Panc1 (cell line): ENCODE results near the gene TNRC6B. TPM values are rescaled to one million over a fixed set of nuclear protein-coding genes. Genes with fewer than 3 reads are reported as not detected.

ENCODE experiments used
- ATAC-seq: fragments of 200-7000 bp; cut with Tn5 transposase; 2 replicates; pipeline ENCODE4 v1.9.1; 2020; ENCODE audit warnings: mild to moderate bottlenecking, moderate library complexity
- Bru-seq: library from RNA; stranded (reverse); fragments of 400-500 nt; gene quantifications from one replicate; lab custom pipeline; 2021; lab: Mats Ljungman, UMichigan
- BruChase-seq, 2 experiments: library from RNA; stranded (reverse); fragments of 400-500 nt; gene quantifications; one replicate each; lab custom pipeline; 2021; lab: Mats Ljungman, UMichigan
- BruUV-seq: library from RNA; stranded (reverse); fragments of 400-500 nt; replicated peaks from 2 replicates; lab custom pipeline; 2021; lab: Mats Ljungman, UMichigan
- CTCF ChIA-PET: fragments of 300-600 bp; sonication (Branson Sonifier 250); formaldehyde crosslinking; loops from one replicate; lab custom pipeline; 2022; ENCODE audit warnings: antibody characterized with exemption; lab: Charles Lee
- POLR2A ChIA-PET: fragments of 300-600 bp; sonication (Branson Sonifier 250); formaldehyde crosslinking; loops from one replicate; lab custom pipeline; 2022; ENCODE audit warnings: antibody characterized with exemption; lab: Charles Lee
- DNase-seq: peaks from one replicate; pipeline ENCODE4 v3.0.0-alpha.2; 2010; ENCODE audit warnings: low read depth, low spot score
- H3K27ac ChIP-seq: 2 replicates; pipeline ENCODE4 v1.5.1; 2011; ENCODE audit warnings: mild to moderate bottlenecking, low read length, inconsistent platforms
- H3K27me3 ChIP-seq: fragments of 200-500 bp; sonication (Bioruptor generic); 2 replicates; pipeline ENCODE4 v1.6.0; 2014; ENCODE audit warnings: low read length, inconsistent platforms; ENCODE audit not compliant: control insufficient read depth, insufficient read depth
- H3K36me3 ChIP-seq: fragments of 200-500 bp; sonication (Bioruptor generic); 2 replicates; pipeline ENCODE4 v1.5.1; 2014; ENCODE audit warnings: inconsistent platforms, mild to moderate bottlenecking, low read length, moderate library complexity; ENCODE audit not compliant: control insufficient read depth, insufficient read depth
- H3K4me1 ChIP-seq: 2 replicates; pipeline ENCODE4 v1.5.1; 2011; ENCODE audit warnings: inconsistent platforms, mild to moderate bottlenecking, low read length, moderate library complexity; ENCODE audit not compliant: control insufficient read depth, insufficient read depth
- H3K4me3 ChIP-seq, 2 experiments: 2 replicates each; pipeline ENCODE4 v1.5.1; 2011 to 2012; ENCODE audit warnings: low read depth in 2 of 2, low read length in 2 of 2, mild to moderate bottlenecking in 2 of 2, inconsistent platforms in 1 of 2, moderate library complexity in 1 of 2
- H3K9me3 ChIP-seq: fragments of 200-500 bp; sonication (Bioruptor generic); 2 replicates; pipeline ENCODE4 v1.5.1; 2014; ENCODE audit warnings: low read depth, mild to moderate bottlenecking, inconsistent platforms, low read length, moderate library complexity; ENCODE audit not compliant: control insufficient read depth, insufficient read depth
- POLR2AphosphoS5 ChIP-seq: IDR thresholded peaks from 2 replicates; pipeline ENCODE4 v1.6.1; 2012; ENCODE audit warnings: mild to moderate bottlenecking, low read depth, low read length, moderate library complexity
- SIN3A ChIP-seq: IDR thresholded peaks from 2 replicates; pipeline ENCODE4 v1.6.1; 2012; ENCODE audit warnings: low read depth, mild to moderate bottlenecking, low read length, moderate library complexity, borderline replicate concordance; ENCODE audit not compliant: insufficient read depth
- TCF7L2 ChIP-seq: IDR thresholded peaks from 2 replicates; pipeline ENCODE4 v1.6.1; 2011; ENCODE audit warnings: mild to moderate bottlenecking, low read depth, low read length, inconsistent platforms
- in situ Hi-C: cut with HindIII; loops from 2 replicates; pipeline ENCODE4 v1.10.0; 2016; ENCODE audit warnings: low sequenced_read_pairs, low pct_unique_long_range_greater_than_20kb
- intact Hi-C: fragments of 100-400 bp; cut with micrococcal nuclease; formaldehyde crosslinking; loops from one replicate; pipeline ENCODE4 v1.10.0; 2022; ENCODE audit not compliant: unreplicated experiment
- long read RNA-seq: library from polyadenylated mRNA; unstranded; transcript quantifications from one replicate; pipeline ENCODE4 v2.0.0, GENCODE V29; 2021; ENCODE audit not compliant: unreplicated experiment
- polyA plus RNA-seq: library from polyadenylated mRNA; unstranded; fragments of >200 nt; gene quantifications from one replicate; pipeline ENCODE4 v1.2.1, GENCODE V29; 2012; ENCODE audit warnings: missing spikeins; ENCODE audit not compliant: insufficient read length
- total RNA-seq: library from RNA; stranded (reverse); gene quantifications from one replicate; pipeline ENCODE4 v1.2.1, GENCODE V29; 2021; ENCODE audit not compliant: unreplicated experiment
- TF ChIP-seq, protein P1 (sequence below): fragments of 450-650 bp; IDR thresholded peaks from 2 replicates; pipeline ENCODE4 v1.5.1; 2017; ENCODE audit warnings: mild to moderate bottlenecking
- TF ChIP-seq, protein P2 (sequence below), 2 experiments: IDR thresholded peaks; 2 replicates each; pipeline ENCODE4 v1.6.1; 2011 to 2012; ENCODE audit warnings: low read depth in 2 of 2, control low read depth in 1 of 2, low read length in 1 of 2, mild to moderate bottlenecking in 1 of 2, moderate library complexity in 1 of 2; ENCODE audit not compliant: insufficient read depth in 1 of 2

TNRC6B gene, protein sequence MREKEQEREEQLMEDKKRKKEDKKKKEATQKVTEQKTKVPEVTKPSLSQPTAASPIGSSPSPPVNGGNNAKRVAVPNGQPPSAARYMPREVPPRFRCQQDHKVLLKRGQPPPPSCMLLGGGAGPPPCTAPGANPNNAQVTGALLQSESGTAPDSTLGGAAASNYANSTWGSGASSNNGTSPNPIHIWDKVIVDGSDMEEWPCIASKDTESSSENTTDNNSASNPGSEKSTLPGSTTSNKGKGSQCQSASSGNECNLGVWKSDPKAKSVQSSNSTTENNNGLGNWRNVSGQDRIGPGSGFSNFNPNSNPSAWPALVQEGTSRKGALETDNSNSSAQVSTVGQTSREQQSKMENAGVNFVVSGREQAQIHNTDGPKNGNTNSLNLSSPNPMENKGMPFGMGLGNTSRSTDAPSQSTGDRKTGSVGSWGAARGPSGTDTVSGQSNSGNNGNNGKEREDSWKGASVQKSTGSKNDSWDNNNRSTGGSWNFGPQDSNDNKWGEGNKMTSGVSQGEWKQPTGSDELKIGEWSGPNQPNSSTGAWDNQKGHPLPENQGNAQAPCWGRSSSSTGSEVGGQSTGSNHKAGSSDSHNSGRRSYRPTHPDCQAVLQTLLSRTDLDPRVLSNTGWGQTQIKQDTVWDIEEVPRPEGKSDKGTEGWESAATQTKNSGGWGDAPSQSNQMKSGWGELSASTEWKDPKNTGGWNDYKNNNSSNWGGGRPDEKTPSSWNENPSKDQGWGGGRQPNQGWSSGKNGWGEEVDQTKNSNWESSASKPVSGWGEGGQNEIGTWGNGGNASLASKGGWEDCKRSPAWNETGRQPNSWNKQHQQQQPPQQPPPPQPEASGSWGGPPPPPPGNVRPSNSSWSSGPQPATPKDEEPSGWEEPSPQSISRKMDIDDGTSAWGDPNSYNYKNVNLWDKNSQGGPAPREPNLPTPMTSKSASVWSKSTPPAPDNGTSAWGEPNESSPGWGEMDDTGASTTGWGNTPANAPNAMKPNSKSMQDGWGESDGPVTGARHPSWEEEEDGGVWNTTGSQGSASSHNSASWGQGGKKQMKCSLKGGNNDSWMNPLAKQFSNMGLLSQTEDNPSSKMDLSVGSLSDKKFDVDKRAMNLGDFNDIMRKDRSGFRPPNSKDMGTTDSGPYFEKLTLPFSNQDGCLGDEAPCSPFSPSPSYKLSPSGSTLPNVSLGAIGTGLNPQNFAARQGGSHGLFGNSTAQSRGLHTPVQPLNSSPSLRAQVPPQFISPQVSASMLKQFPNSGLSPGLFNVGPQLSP (N-terminal part only)
- 30.7 TPM for total RNA-seq
- polyA plus RNA-seq, result 7.5 TPM
- Bru-seq, nascent RNA, result percentile 74 among the genes with signal in this experiment
- BruChase-seq, experiment 1, labeled RNA remaining after a 2-hour chase, result percentile 77 among the genes with signal in this experiment
- percentile 80 among the genes with signal in this experiment for BruChase-seq, experiment 2, labeled RNA remaining after a 6-hour chase
- long read RNA-seq, full-length matches to known transcripts, result 9 of 47 reads
- long read RNA-seq, partial matches to known transcripts, result 21 of 47 reads
- long read RNA-seq, other reads (novel, unspliced or antisense), result 17 of 47 reads

DNA sequence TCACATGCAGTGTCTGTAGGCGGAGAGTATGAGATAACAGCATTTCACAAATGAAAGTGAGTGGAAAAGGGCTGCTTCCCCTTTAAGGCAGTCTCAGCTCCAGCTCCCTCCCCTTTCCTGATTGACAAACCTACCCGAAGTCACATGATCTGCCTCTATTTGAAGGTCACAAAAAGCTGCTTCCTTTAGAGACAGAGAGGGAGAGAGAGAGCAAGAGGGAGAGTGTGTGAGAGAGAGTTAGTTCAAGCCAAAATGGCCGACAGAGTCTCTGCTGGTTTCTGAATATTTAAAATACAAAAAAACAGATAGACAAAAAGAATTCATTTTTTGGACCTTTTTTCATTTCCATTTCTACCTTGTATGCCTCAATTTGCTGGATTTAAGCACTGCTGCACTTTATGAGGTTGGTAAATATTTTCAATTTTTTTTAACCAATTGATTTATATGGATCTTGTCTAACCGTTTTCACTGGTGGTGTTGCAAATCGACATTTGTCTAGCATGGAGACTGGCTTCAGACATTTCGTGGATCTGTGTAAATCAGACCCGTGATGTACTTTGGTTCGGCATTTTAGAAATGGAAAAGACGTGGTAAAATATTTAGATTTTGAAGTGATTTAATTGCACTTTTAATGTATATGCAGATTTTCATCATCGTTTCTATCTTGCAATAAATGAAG, at the start of gene TNRC6B:
Gene TNRC6B (plus strand): TSS at position 188 of the 679 bp plus-strand sequence. CDS start 211 bp downstream, at position 399.
- peak within 1 kb of the TSS; percentile 90 for H3K4me3 ChIP-seq
- ATAC-seq (peak; percentile 94), DNase-seq (peak; percentile 83)
- TF ChIP-seq TCF7L2 (0 out of 2 replicates have a peak, but pooled peaks have one; percentile 28), POLR2AphosphoS5 (peak; percentile 98), SIN3A (peak; percentile 58; the same call in 1 of the 2 replicates)
- TF ChIP-seq, protein P1, sequence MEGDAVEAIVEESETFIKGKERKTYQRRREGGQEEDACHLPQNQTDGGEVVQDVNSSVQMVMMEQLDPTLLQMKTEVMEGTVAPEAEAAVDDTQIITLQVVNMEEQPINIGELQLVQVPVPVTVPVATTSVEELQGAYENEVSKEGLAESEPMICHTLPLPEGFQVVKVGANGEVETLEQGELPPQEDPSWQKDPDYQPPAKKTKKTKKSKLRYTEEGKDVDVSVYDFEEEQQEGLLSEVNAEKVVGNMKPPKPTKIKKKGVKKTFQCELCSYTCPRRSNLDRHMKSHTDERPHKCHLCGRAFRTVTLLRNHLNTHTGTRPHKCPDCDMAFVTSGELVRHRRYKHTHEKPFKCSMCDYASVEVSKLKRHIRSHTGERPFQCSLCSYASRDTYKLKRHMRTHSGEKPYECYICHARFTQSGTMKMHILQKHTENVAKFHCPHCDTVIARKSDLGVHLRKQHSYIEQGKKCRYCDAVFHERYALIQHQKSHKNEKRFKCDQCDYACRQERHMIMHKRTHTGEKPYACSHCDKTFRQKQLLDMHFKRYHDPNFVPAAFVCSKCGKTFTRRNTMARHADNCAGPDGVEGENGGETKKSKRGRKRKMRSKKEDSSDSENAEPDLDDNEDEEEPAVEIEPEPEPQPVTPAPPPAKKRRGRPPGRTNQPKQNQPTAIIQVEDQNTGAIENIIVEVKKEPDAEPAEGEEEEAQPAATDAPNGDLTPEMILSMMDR, result no peak
- TF ChIP-seq, protein P2, sequence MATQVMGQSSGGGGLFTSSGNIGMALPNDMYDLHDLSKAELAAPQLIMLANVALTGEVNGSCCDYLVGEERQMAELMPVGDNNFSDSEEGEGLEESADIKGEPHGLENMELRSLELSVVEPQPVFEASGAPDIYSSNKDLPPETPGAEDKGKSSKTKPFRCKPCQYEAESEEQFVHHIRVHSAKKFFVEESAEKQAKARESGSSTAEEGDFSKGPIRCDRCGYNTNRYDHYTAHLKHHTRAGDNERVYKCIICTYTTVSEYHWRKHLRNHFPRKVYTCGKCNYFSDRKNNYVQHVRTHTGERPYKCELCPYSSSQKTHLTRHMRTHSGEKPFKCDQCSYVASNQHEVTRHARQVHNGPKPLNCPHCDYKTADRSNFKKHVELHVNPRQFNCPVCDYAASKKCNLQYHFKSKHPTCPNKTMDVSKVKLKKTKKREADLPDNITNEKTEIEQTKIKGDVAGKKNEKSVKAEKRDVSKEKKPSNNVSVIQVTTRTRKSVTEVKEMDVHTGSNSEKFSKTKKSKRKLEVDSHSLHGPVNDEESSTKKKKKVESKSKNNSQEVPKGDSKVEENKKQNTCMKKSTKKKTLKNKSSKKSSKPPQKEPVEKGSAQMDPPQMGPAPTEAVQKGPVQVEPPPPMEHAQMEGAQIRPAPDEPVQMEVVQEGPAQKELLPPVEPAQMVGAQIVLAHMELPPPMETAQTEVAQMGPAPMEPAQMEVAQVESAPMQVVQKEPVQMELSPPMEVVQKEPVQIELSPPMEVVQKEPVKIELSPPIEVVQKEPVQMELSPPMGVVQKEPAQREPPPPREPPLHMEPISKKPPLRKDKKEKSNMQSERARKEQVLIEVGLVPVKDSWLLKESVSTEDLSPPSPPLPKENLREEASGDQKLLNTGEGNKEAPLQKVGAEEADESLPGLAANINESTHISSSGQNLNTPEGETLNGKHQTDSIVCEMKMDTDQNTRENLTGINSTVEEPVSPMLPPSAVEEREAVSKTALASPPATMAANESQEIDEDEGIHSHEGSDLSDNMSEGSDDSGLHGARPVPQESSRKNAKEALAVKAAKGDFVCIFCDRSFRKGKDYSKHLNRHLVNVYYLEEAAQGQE (IDR thresholded peaks at IDR 0.05; ENCODE audit: insufficient read depth in 1 of 2, low read depth in 2 of 2, low read length in 1 of 2), result no peak
- no peaks in the 10 kb centered on the region for H3K9me3 ChIP-seq
- peaks cover 30% of the 10 kb centered on the region for H3K4me1 ChIP-seq
- in situ Hi-C loops, result no loop called here
- peaks cover 5% of the 10 kb centered on the region; the same call in 1 of the 2 replicates for H3K36me3 ChIP-seq
- POLR2A ChIA-PET, result interaction anchor here (0.6 to 1.8 kb wide), 2 partner anchors 38 to 134 kb away, joined by 9 to 16 read pairs; no protein-coding TSS in a partner anchor
- intact Hi-C loops, result no loop called here
- H3K27me3 ChIP-seq, result no peaks in the 10 kb centered on the region
- H3K27ac ChIP-seq, result peak within 1 kb of the TSS; percentile 98
- BruUV-seq, result TSS peak; percentile 90
- CTCF ChIA-PET, result no interaction called here
